ENCODE results near the gene AP1G1.
A peak's percentile ranks its signal among the peaks of the same experiment; 100 is the strongest.
"Not testable (repeated sequence)": the region's sequence is repeated elsewhere in the genome, so short reads cannot be mapped to it uniquely, and the experiment has no call there.

Gene AP1G1

GRCh38 chr16:71837150-71837549 is 28.5 kb upstream of the AP1G1 start:
- H3K27ac Mint-ChIP-seq = no peak overlapping the region
- H3K27me3 Mint-ChIP-seq = no peaks in the 10 kb centered on the region
- intact Hi-C loops (cut with micrococcal nuclease) = no loop called here
- H3K9me3 Mint-ChIP-seq = no peaks in the 10 kb centered on the region
- no peak overlapping the region for H3K4me3 Mint-ChIP-seq
- H3K36me3 Mint-ChIP-seq (ENCODE audit: low read depth) = no peaks in the 10 kb centered on the region
- no peaks in the 10 kb centered on the region for H3K4me1 Mint-ChIP-seq (ENCODE audit: low read depth)

GRCh38 chr16:71834291-71834690 is 25.7 kb upstream of the AP1G1 start:
- Mint-ChIP-seq H3K4me1 (ENCODE audit: low read depth) (peaks cover 4% of the 10 kb centered on the region), H3K36me3 (ENCODE audit: low read depth) (no peaks in the 10 kb centered on the region), H3K27ac (no peak overlapping the region), H3K4me3 (no peak overlapping the region), H3K9me3 (no peaks in the 10 kb centered on the region), H3K27me3 (no peaks in the 10 kb centered on the region)
- intact Hi-C loops (cut with micrococcal nuclease) = no loop called here

- H3K36me3 Mint-ChIP-seq (ENCODE audit: low read depth); H3K27ac Mint-ChIP-seq; intact Hi-C loops (cut with micrococcal nuclease); H3K27me3 Mint-ChIP-seq; H3K4me1 Mint-ChIP-seq (ENCODE audit: low read depth); H3K4me3 Mint-ChIP-seq; H3K9me3 Mint-ChIP-seq: not testable (repeated sequence)
Measured at GRCh38 chr16:71832112-71832511, 23.5 kb upstream of the AP1G1 start.

GRCh38 chr16:71831698-71832097 is 23.1 kb upstream of the AP1G1 start:
- H3K27ac Mint-ChIP-seq; H3K4me1 Mint-ChIP-seq (ENCODE audit: low read depth); H3K4me3 Mint-ChIP-seq; H3K9me3 Mint-ChIP-seq; intact Hi-C loops (cut with micrococcal nuclease); H3K27me3 Mint-ChIP-seq; H3K36me3 Mint-ChIP-seq (ENCODE audit: low read depth): not testable (repeated sequence)

- Mint-ChIP-seq H3K36me3 (ENCODE audit: low read depth) (peaks cover 10% of the 10 kb centered on the region), H3K9me3 (no peaks in the 10 kb centered on the region), H3K4me3 (no peak overlapping the region), H3K27me3 (no peaks in the 10 kb centered on the region), H3K4me1 (ENCODE audit: low read depth) (peaks cover 4% of the 10 kb centered on the region), H3K27ac (no peak overlapping the region)
- intact Hi-C loops (cut with micrococcal nuclease) = no loop called here
Measured at GRCh38 chr16:71830359-71830758, 21.7 kb upstream of the AP1G1 start.

GRCh38 chr16:71826533-71827017 is 17.9 kb upstream of the AP1G1 start:
- intact Hi-C loops (cut with micrococcal nuclease) = no loop called here
- H3K27me3 Mint-ChIP-seq = no peaks in the 10 kb centered on the region
- no peak overlapping the region for H3K27ac Mint-ChIP-seq
- no peak overlapping the region for H3K4me3 Mint-ChIP-seq
- H3K9me3 Mint-ChIP-seq = no peaks in the 10 kb centered on the region
- H3K4me1 Mint-ChIP-seq (ENCODE audit: low read depth) = no peaks in the 10 kb centered on the region
- H3K36me3 Mint-ChIP-seq (ENCODE audit: low read depth) = peaks cover 23% of the 10 kb centered on the region

- H3K4me3 Mint-ChIP-seq; intact Hi-C loops (cut with micrococcal nuclease); H3K9me3 Mint-ChIP-seq; H3K27ac Mint-ChIP-seq; H3K4me1 Mint-ChIP-seq (ENCODE audit: low read depth); H3K27me3 Mint-ChIP-seq: not testable (repeated sequence)
- H3K36me3 Mint-ChIP-seq (ENCODE audit: low read depth) = peaks cover 16% of the 10 kb centered on the region
Measured at GRCh38 chr16:71817155-71817500, 8.5 kb upstream of the AP1G1 start.

- intact Hi-C loops (cut with micrococcal nuclease) = no loop called here
- Mint-ChIP-seq H3K27ac (peak overlapping the region; percentile 37), H3K4me1 (ENCODE audit: low read depth) (peaks cover 19% of the 10 kb centered on the region), H3K9me3 (no peaks in the 10 kb centered on the region), H3K4me3 (no peak overlapping the region), H3K36me3 (ENCODE audit: low read depth) (peaks cover 26% of the 10 kb centered on the region), H3K27me3 (no peaks in the 10 kb centered on the region)
Measured at GRCh38 chr16:71811261-71811803, 2.7 kb upstream of the AP1G1 start.

- intact Hi-C loops (cut with micrococcal nuclease); H3K27me3 Mint-ChIP-seq; H3K9me3 Mint-ChIP-seq; H3K4me3 Mint-ChIP-seq: not testable (repeated sequence)
- peaks cover 19% of the 10 kb centered on the region for H3K4me1 Mint-ChIP-seq (ENCODE audit: low read depth)
- peaks cover 30% of the 10 kb centered on the region for H3K36me3 Mint-ChIP-seq (ENCODE audit: low read depth)
- peak overlapping the region; percentile 98 for H3K27ac Mint-ChIP-seq
Measured at GRCh38 chr16:71810155-71810530, 1.5 kb upstream of the AP1G1 start.

GRCh38 chr16:71807905-71808592 is 585 bp downstream of the AP1G1 start:
- no peaks in the 10 kb centered on the region for H3K9me3 Mint-ChIP-seq
- H3K4me3 Mint-ChIP-seq = peak overlapping the region; percentile 100
- no peaks in the 10 kb centered on the region for H3K27me3 Mint-ChIP-seq
- intact Hi-C loops (cut with micrococcal nuclease) = loop anchor here (2.0 to 5.0 kb wide), 3 partner anchors 39 to 81 kb away; partner anchors contain the start of gene ZNF821
- H3K4me1 Mint-ChIP-seq (ENCODE audit: low read depth) = peaks cover 19% of the 10 kb centered on the region
- H3K27ac Mint-ChIP-seq = peak overlapping the region; percentile 98
- H3K36me3 Mint-ChIP-seq (ENCODE audit: low read depth) = peaks cover 51% of the 10 kb centered on the region

- Mint-ChIP-seq H3K4me1 (ENCODE audit: low read depth) (peaks cover 13% of the 10 kb centered on the region), H3K27ac (peak overlapping the region; percentile 27), H3K27me3 (no peaks in the 10 kb centered on the region), H3K4me3 (no peak overlapping the region), H3K9me3 (no peaks in the 10 kb centered on the region), H3K36me3 (ENCODE audit: low read depth) (peaks cover 70% of the 10 kb centered on the region)
- intact Hi-C loops (cut with micrococcal nuclease) = no loop called here
Measured at GRCh38 chr16:71803305-71803690, 5.3 kb downstream of the AP1G1 start.

- intact Hi-C loops (cut with micrococcal nuclease) = no loop called here
- Mint-ChIP-seq H3K4me1 (ENCODE audit: low read depth) (peaks cover 27% of the 10 kb centered on the region), H3K9me3 (no peaks in the 10 kb centered on the region), H3K27me3 (no peaks in the 10 kb centered on the region), H3K4me3 (no peak overlapping the region), H3K36me3 (ENCODE audit: low read depth) (peaks cover 61% of the 10 kb centered on the region), H3K27ac (no peak overlapping the region)
Measured at GRCh38 chr16:71796501-71797097, 12.0 kb downstream of the AP1G1 start.

GRCh38 chr16:71794943-71795342 is 13.7 kb downstream of the AP1G1 start:
- H3K36me3 Mint-ChIP-seq (ENCODE audit: low read depth) = peaks cover 46% of the 10 kb centered on the region
- H3K27me3 Mint-ChIP-seq = no peaks in the 10 kb centered on the region
- no peak overlapping the region for H3K4me3 Mint-ChIP-seq
- H3K9me3 Mint-ChIP-seq = no peaks in the 10 kb centered on the region
- intact Hi-C loops (cut with micrococcal nuclease) = no loop called here
- H3K27ac Mint-ChIP-seq = no peak overlapping the region
- peaks cover 35% of the 10 kb centered on the region for H3K4me1 Mint-ChIP-seq (ENCODE audit: low read depth)

- Mint-ChIP-seq H3K27ac (no peak overlapping the region), H3K4me1 (ENCODE audit: low read depth) (peaks cover 35% of the 10 kb centered on the region), H3K27me3 (no peaks in the 10 kb centered on the region), H3K36me3 (ENCODE audit: low read depth) (peaks cover 51% of the 10 kb centered on the region), H3K4me3 (no peak overlapping the region), H3K9me3 (no peaks in the 10 kb centered on the region)
- intact Hi-C loops (cut with micrococcal nuclease) = no loop called here
Measured at GRCh38 chr16:71794018-71794417, 14.6 kb downstream of the AP1G1 start.

GRCh38 chr16:71792176-71792575 is 16.5 kb downstream of the AP1G1 start:
- intact Hi-C loops (cut with micrococcal nuclease) = no loop called here
- peaks cover 35% of the 10 kb centered on the region for H3K4me1 Mint-ChIP-seq (ENCODE audit: low read depth)
- H3K27me3 Mint-ChIP-seq = no peaks in the 10 kb centered on the region

More at GRCh38 chr16:71792176-71792575, 16.5 kb downstream of the AP1G1 start:
- Mint-ChIP-seq H3K4me3 (no peak overlapping the region), H3K36me3 (ENCODE audit: low read depth) (peaks cover 52% of the 10 kb centered on the region), H3K27ac (no peak overlapping the region), H3K9me3 (no peaks in the 10 kb centered on the region)

Data from dendritic cell treated with granulocyte-macrophage colony-stimulating factor and Interleukin-4, amounts not matched to agents 40 ng/mL and 50 ng/mL, for 4 days (primary cell).